Ascending aorta (tissue), 2 donors: ENCODE data around the gene TLE6. TPM values are rescaled to one million over a fixed set of nuclear protein-coding genes. Genes with fewer than 3 reads are reported as not detected.

ENCODE experiments used
- DNase-seq, 2 donors: peaks; one replicate each; pipeline ENCODE4 v3.0.0-alpha.2; 2019; ENCODE audit warnings: low spot score in 2 of 2
- H3K27ac ChIP-seq, 2 donors: fragments of 200-600 bp; sonication (generic); one replicate each; pipeline ENCODE4 v1.5.1; 2016 to 2017; ENCODE audit warnings: mild to moderate bottlenecking in 1 of 2
- H3K27me3 ChIP-seq: fragments of 200-600 bp; sonication (generic); one replicate; pipeline ENCODE4 v1.5.1; 2017
- H3K36me3 ChIP-seq, 2 donors: fragments of 200-600 bp; sonication (generic); one replicate each; pipeline ENCODE4 v1.5.1; 2016
- H3K4me1 ChIP-seq, 2 donors: fragments of 200-600 bp; sonication (generic); one replicate each; pipeline ENCODE4 v1.5.1; 2016 to 2017; ENCODE audit warnings: mild to moderate bottlenecking in 1 of 2
- H3K4me3 ChIP-seq, 2 donors: fragments of 200-600 bp; sonication (generic); one replicate each; pipeline ENCODE4 v1.5.1; 2016 to 2017; ENCODE audit warnings: mild to moderate bottlenecking in 1 of 2
- H3K9me3 ChIP-seq, 2 donors: fragments of 200-600 bp; sonication (generic); one replicate each; pipeline ENCODE4 v1.5.1; 2016
- CTCF ChIP-seq, 3 experiments: fragments of 200-600 bp in 2 of 3; fragments of 450-650 bp in 1 of 3; sonication (generic) in 2 of 3; IDR thresholded peaks; one replicate each; pipeline ENCODE4 v1.5.1; 2016 to 2019; ENCODE audit warnings: antibody characterized with exemption in 3 of 3, mild to moderate bottlenecking in 1 of 3, moderate library complexity in 1 of 3
- intact Hi-C: fragments of 100-400 bp; cut with DNase I; formaldehyde crosslinking; loops from one replicate; pipeline ENCODE4 v1.15.1; 2023
- total RNA-seq: library from RNA; depleted of rRNA; stranded (reverse); fragments of >200 nt; gene quantifications from one replicate; pipeline ENCODE4 v1.1.0, GENCODE V29; 2016

The TLE6 gene
- total RNA-seq, 1 donor from 2014 or later = not detected

- intact Hi-C loops = no loop called here
- TF ChIP-seq CTCF (IDR thresholded peaks at IDR 0.05) = no peak
- Histone ChIP-seq H3K4me3 (peak within 1 kb of the TSS; percentile 71 to 86), H3K9me3 (no peaks in the 10 kb centered on the region), H3K4me1 (peaks cover 0 to 4% of the 10 kb centered on the region in 2 donors), H3K36me3 (no peaks in the 10 kb centered on the region), H3K27me3 (no peaks in the 10 kb centered on the region), H3K27ac (peak within 1 kb of the TSS; percentile 57 to 61)
- DNase-seq = no peak
Measured at GRCh38 chr19:3029065-3029923, 51.9 kb downstream of the TLE6 start, which contains the start of gene TLE2. Gene TLE2 (minus strand): TSS chr19:3029280. CDS start chr19:3028904, 376 bp downstream.

GRCh38 chr19:3031607-3031867 is 54.2 kb downstream of the TLE6 start:
- TF ChIP-seq CTCF (IDR thresholded peaks at IDR 0.05) = no peak
- peaks cover 4 to 8% of the 10 kb centered on the region in 2 donors for H3K4me1 ChIP-seq
- intact Hi-C loops = no loop called here
- H3K4me3 ChIP-seq = no peak overlapping the region
- no peak for DNase-seq
- H3K27me3 ChIP-seq = no peaks in the 10 kb centered on the region
- H3K27ac ChIP-seq = no peak overlapping the region
- H3K36me3 ChIP-seq = no peaks in the 10 kb centered on the region
- no peaks in the 10 kb centered on the region for H3K9me3 ChIP-seq

- Histone ChIP-seq H3K4me1 (peaks cover 4 to 8% of the 10 kb centered on the region in 2 donors), H3K4me3 (no peak overlapping the region), H3K9me3 (no peaks in the 10 kb centered on the region), H3K27ac (no peak overlapping the region), H3K36me3 (no peaks in the 10 kb centered on the region), H3K27me3 (no peaks in the 10 kb centered on the region)
- TF ChIP-seq CTCF (IDR thresholded peaks at IDR 0.05) = no peak
- no peak for DNase-seq
- intact Hi-C loops = no loop called here
Measured at GRCh38 chr19:3033595-3034405, 56.4 kb downstream of the TLE6 start.

- no peak overlapping the region for H3K27ac ChIP-seq
- TF ChIP-seq CTCF (IDR thresholded peaks at IDR 0.05) = no peak
- no peak overlapping the region for H3K4me3 ChIP-seq
- H3K36me3 ChIP-seq = no peaks in the 10 kb centered on the region
- H3K27me3 ChIP-seq = no peaks in the 10 kb centered on the region
- H3K9me3 ChIP-seq = no peaks in the 10 kb centered on the region
- no peak for DNase-seq
- intact Hi-C loops = no loop called here
- peaks cover 4 to 8% of the 10 kb centered on the region in 2 donors for H3K4me1 ChIP-seq
Measured at GRCh38 chr19:3034406-3034655, 57.0 kb downstream of the TLE6 start.

GRCh38 chr19:3034656-3035541 is 57.5 kb downstream of the TLE6 start:
- H3K36me3 ChIP-seq = no peaks in the 10 kb centered on the region
- no peaks in the 10 kb centered on the region for H3K9me3 ChIP-seq
- no peak for TF ChIP-seq CTCF (IDR thresholded peaks at IDR 0.05)
- peaks cover 0 to 8% of the 10 kb centered on the region in 2 donors for H3K4me1 ChIP-seq
- peak overlapping the region; percentile 69 to 80 for H3K4me3 ChIP-seq
- H3K27ac ChIP-seq = peak overlapping the region; percentile 88 to 94
- intact Hi-C loops = loop anchor here (1.0 to 5.0 kb wide), 6 partner anchors 22 to 727 kb away; partner anchors contain the start of genes APBA3, MRPL54 and ZNF57
- DNase-seq = no peak
- no peaks in the 10 kb centered on the region for H3K27me3 ChIP-seq
